ENCODE data around the gene OPCML.

The OPCML gene

GRCh38 chr11:132644520-132645239 lies 887.6 kb downstream of the OPCML start:
- DNase-seq (ENCODE audit: low read depth), result no peak
- TF ChIP-seq CTCF (conservative IDR thresholded peaks at IDR 0.05; ENCODE audit: low read length), result no peak
- no peak overlapping the region for H3K4me3 ChIP-seq (ENCODE audit: low read length)

GRCh38 chr11:132643239-132643638 lies 889.1 kb downstream of the OPCML start:
- no peak for TF ChIP-seq CTCF (conservative IDR thresholded peaks at IDR 0.05; ENCODE audit: low read length)
- H3K4me3 ChIP-seq (ENCODE audit: low read length), result no peak overlapping the region
- DNase-seq (ENCODE audit: low read depth), result no peak

- no peak for TF ChIP-seq CTCF (conservative IDR thresholded peaks at IDR 0.05; ENCODE audit: low read length)
Measured at GRCh38 chr11:132640952-132641351, 891.3 kb downstream of the OPCML start.

GRCh38 chr11:132639986-132640385 lies 892.3 kb downstream of the OPCML start:
- H3K4me3 ChIP-seq (ENCODE audit: low read length), result no peak overlapping the region
- DNase-seq (ENCODE audit: low read depth), result peak; percentile 15
- TF ChIP-seq CTCF (conservative IDR thresholded peaks at IDR 0.05; ENCODE audit: low read length), result no peak

More at GRCh38 chr11:132640952-132641351, 891.3 kb downstream of the OPCML start:
- no peak overlapping the region for H3K4me3 ChIP-seq (ENCODE audit: low read length)
- no peak for DNase-seq (ENCODE audit: low read depth)

- no peak overlapping the region for H3K4me3 ChIP-seq (ENCODE audit: low read length)
- TF ChIP-seq CTCF (conservative IDR thresholded peaks at IDR 0.05; ENCODE audit: low read length), result no peak
- DNase-seq (ENCODE audit: low read depth), result no peak
Measured at GRCh38 chr11:132639403-132639802, 892.9 kb downstream of the OPCML start.

- DNase-seq (ENCODE audit: low read depth), result no peak
- H3K4me3 ChIP-seq (ENCODE audit: low read length), result no peak overlapping the region
- TF ChIP-seq CTCF (conservative IDR thresholded peaks at IDR 0.05; ENCODE audit: low read length), result no peak
Measured at GRCh38 chr11:132638423-132638822, 893.9 kb downstream of the OPCML start.

- no peak overlapping the region for H3K4me3 ChIP-seq (ENCODE audit: low read length)
- no peak for DNase-seq (ENCODE audit: low read depth)
- no peak for TF ChIP-seq CTCF (conservative IDR thresholded peaks at IDR 0.05; ENCODE audit: low read length)
Measured at GRCh38 chr11:132636523-132636922, 895.8 kb downstream of the OPCML start.

Data from AG10803 (cell line).